Kasumi-1 (cell line): ENCODE results near the gene TTLL3.

Experiments used
- DNase-seq, 2 experiments: peaks; one replicate each; lab custom pipeline; 2025; lab: John Stamatoyannopoulos, UW

The TTLL3 gene

GRCh38 chr3:9780910-9781309 lies 29.2 kb upstream of the TTLL3 start:
- no peak for DNase-seq

GRCh38 chr3:9781551-9781950 lies 28.5 kb upstream of the TTLL3 start:
- DNase-seq = no peak

- DNase-seq = no peak
Measured at GRCh38 chr3:9781978-9782603, 28.0 kb upstream of the TTLL3 start.

- DNase-seq = peak; percentile 19 to 39
Measured at GRCh38 chr3:9782770-9783169, 27.3 kb upstream of the TTLL3 start.

GRCh38 chr3:9783954-9784353 lies 26.1 kb upstream of the TTLL3 start:
- DNase-seq = no peak

GRCh38 chr3:9784965-9785364 lies 25.1 kb upstream of the TTLL3 start:
- no peak for DNase-seq

- no peak for DNase-seq
Measured at GRCh38 chr3:9785602-9786001, 24.5 kb upstream of the TTLL3 start.

- no peak for DNase-seq
Measured at GRCh38 chr3:9786209-9786739, 23.8 kb upstream of the TTLL3 start.

- DNase-seq = peak in 1 of 2 experiments; percentile 24
Measured at GRCh38 chr3:9786825-9787669, 23.0 kb upstream of the TTLL3 start.

- no peak for DNase-seq
Measured at GRCh38 chr3:9787714-9788113, 22.3 kb upstream of the TTLL3 start.

GRCh38 chr3:9791127-9791526 lies 18.9 kb upstream of the TTLL3 start:
- no peak for DNase-seq

- peak in 1 of 2 experiments; percentile 70 for DNase-seq
Measured at GRCh38 chr3:9791790-9792404, 18.2 kb upstream of the TTLL3 start.

- peak; percentile 96 to 98 for DNase-seq
Measured at GRCh38 chr3:9792405-9793160, 17.5 kb upstream of the TTLL3 start, which contains the start of the genes ARPC4 and TADA3. TSS of gene ARPC4 (plus strand) at chr3:9793082. CDS start at chr3:9793122, 40 bp downstream. TSS of gene TADA3 (minus strand) at chr3:9792473. CDS start at chr3:9791466, 1,007 bp downstream.

GRCh38 chr3:9793161-9793781 lies 16.8 kb upstream of the TTLL3 start:
- DNase-seq = peak in 1 of 2 experiments; percentile 39

GRCh38 chr3:9794400-9794799 lies 15.7 kb upstream of the TTLL3 start:
- DNase-seq = no peak

- peak; percentile 18 for DNase-seq
Measured at GRCh38 chr3:9795207-9795606, 14.9 kb upstream of the TTLL3 start.

- no peak for DNase-seq
Measured at GRCh38 chr3:9797196-9797945, 12.7 kb upstream of the TTLL3 start.

GRCh38 chr3:9800529-9800928 lies 9.5 kb upstream of the TTLL3 start:
- DNase-seq = peak in 1 of 2 experiments; percentile 29

- no peak for DNase-seq
Measured at GRCh38 chr3:9803494-9803893, 6.6 kb upstream of the TTLL3 start.

- no peak for DNase-seq
Measured at GRCh38 chr3:9804996-9805395, 5.1 kb upstream of the TTLL3 start.

GRCh38 chr3:9806137-9806536 lies 3.9 kb upstream of the TTLL3 start:
- DNase-seq = no peak
